GM12878 (cell line): Measurements from ENCODE around the gene RBBP8NL. TPM values are rescaled to one million over a fixed set of nuclear protein-coding genes. Genes with fewer than 3 reads are reported as not detected.

Experiments
- ATAC-seq: fragments of 200-7000 bp; cut with Tn5 transposase; 3 replicates; pipeline ENCODE4 v1.9.1; 2020; ENCODE audit warnings: mild to moderate bottlenecking, moderate library complexity
- BruUV-seq: library from RNA; stranded (reverse); fragments of 400-500 nt; replicated peaks from 2 replicates; lab custom pipeline; 2021; lab: Mats Ljungman, UMichigan
- CTCF ChIA-PET: fragments of 300-600 bp; sonication (Branson Sonifier 250); formaldehyde crosslinking; extraction: SDS; loops from one replicate; lab custom pipeline; 2021; ENCODE audit warnings: inconsistent platforms; lab: Yijun Ruan, JAX
- POLR2A ChIA-PET: fragments of 350-600 bp; formaldehyde crosslinking; extraction: SDS; loops from one replicate; lab custom pipeline; 2021; ENCODE audit warnings: inconsistent platforms; lab: Charles Lee
- RAD21 ChIA-PET: fragments of 300-600 bp; sonication (Branson Sonifier 250); formaldehyde crosslinking; loops from one replicate; lab custom pipeline; 2023; ENCODE audit warnings: antibody characterized with exemption; ENCODE audit not compliant: unreplicated experiment; lab: Charles Lee
- SMC1A ChIA-PET: fragments of 300-600 bp; sonication (Branson Sonifier 250); formaldehyde crosslinking; loops from one replicate; lab custom pipeline; 2023; ENCODE audit not compliant: unreplicated experiment, uncharacterized antibody; lab: Charles Lee
- DNase-seq: peaks from one replicate; pipeline ENCODE4 v3.0.0-alpha.2; 2011; ENCODE audit warnings: low read depth, low spot score
- FAIRE-seq: peaks from 3 replicates; lab custom pipeline; 2011; peaks lifted over from hg19 to GRCh38; lab: Jason Lieb, UNC
- H2AFZ ChIP-seq: 2 replicates; pipeline ENCODE4 v1.6.0; 2011; ENCODE audit warnings: low read depth, low read length, control low read depth; ENCODE audit not compliant: control insufficient read depth
- H3K27ac ChIP-seq: 2 replicates; pipeline ENCODE4 v1.5.1; 2011; ENCODE audit warnings: control low read depth; ENCODE audit not compliant: control insufficient read depth, insufficient read depth
- H3K27me3 ChIP-seq, 2 experiments: replicated peaks in 1 of 2; 2 replicates each; pipeline versions ENCODE4 v1.6.0 to v1.6.1; 2011; ENCODE audit warnings: low read length in 1 of 2; ENCODE audit not compliant: control insufficient read depth in 2 of 2, insufficient read depth in 2 of 2
- H3K36me3 ChIP-seq, 2 experiments: 2 replicates each; pipeline ENCODE4 v1.5.1; 2011; ENCODE audit warnings: low read length in 1 of 2; ENCODE audit not compliant: control insufficient read depth in 2 of 2, insufficient read depth in 2 of 2
- H3K4me1 ChIP-seq: 2 replicates; pipeline ENCODE4 v1.6.1; 2011; ENCODE audit warnings: mild to moderate bottlenecking, low read length, moderate library complexity, mixed read lengths; ENCODE audit not compliant: control insufficient read depth, insufficient read depth
- H3K4me2 ChIP-seq: 2 replicates; pipeline ENCODE4 v1.6.0; 2011; ENCODE audit warnings: control low read depth; ENCODE audit not compliant: control insufficient read depth, insufficient read depth
- H3K4me3 ChIP-seq: fragments of 200-600 bp; sonication (generic); 2 replicates; pipeline ENCODE4 v1.5.1; 2016
- H3K79me2 ChIP-seq: 2 replicates; pipeline ENCODE4 v1.6.0; 2011; ENCODE audit warnings: low read length; ENCODE audit not compliant: control insufficient read depth, insufficient read depth
- H3K9ac ChIP-seq: 2 replicates; pipeline ENCODE4 v1.8.0; 2011; ENCODE audit warnings: low read length, control low read depth, mixed read lengths; ENCODE audit not compliant: control insufficient read depth, insufficient read depth
- H3K9me3 ChIP-seq: replicated peaks from 3 replicates; pipeline ENCODE4 v1.5.1; 2011; ENCODE audit warnings: mild to moderate bottlenecking, low read length; ENCODE audit not compliant: control insufficient read depth, insufficient read depth
- H4K20me1 ChIP-seq: 2 replicates; pipeline ENCODE4 v1.6.0; 2011; ENCODE audit not compliant: control insufficient read depth, insufficient read depth
- BMI1 ChIP-seq: fragments of 450-650 bp; IDR thresholded peaks from 2 replicates; pipeline ENCODE4 v1.6.1; 2016; ENCODE audit warnings: mild to moderate bottlenecking, moderate library complexity, borderline replicate concordance
- CEBPB ChIP-seq, 2 experiments: fragments of 150-350 bp in 1 of 2; IDR thresholded peaks; 2 replicates each; pipeline ENCODE4 v1.6.1; 2012 to 2014; ENCODE audit warnings: low read depth in 2 of 2, low read length in 2 of 2, borderline replicate concordance in 1 of 2, inconsistent platforms in 1 of 2
- E2F8 ChIP-seq: fragments of 450-650 bp; IDR thresholded peaks from 2 replicates; pipeline ENCODE4 v1.6.1; 2018; ENCODE audit warnings: mild to moderate bottlenecking, low read depth, moderate library complexity; ENCODE audit not compliant: partially characterized antibody
- HDAC2 ChIP-seq: fragments of 200-600 bp; sonication (generic); IDR thresholded peaks from 2 replicates; pipeline ENCODE4 v1.6.1; 2017
- HSF1 ChIP-seq: fragments of 150-350 bp; IDR thresholded peaks from 2 replicates; pipeline ENCODE4 v1.6.1; 2014; ENCODE audit warnings: mild to moderate bottlenecking, low read depth, low read length
- IKZF2 ChIP-seq, 2 experiments: fragments of 450-650 bp; IDR thresholded peaks; 2 replicates each; pipeline ENCODE4 v1.6.1; 2017; ENCODE audit warnings: mild to moderate bottlenecking in 2 of 2, moderate library complexity in 2 of 2
- IRF4 ChIP-seq: IDR thresholded peaks from 2 replicates; pipeline ENCODE4 v1.6.1; 2011; ENCODE audit warnings: low read depth, low read length
- JUND ChIP-seq: IDR thresholded peaks from 2 replicates; pipeline ENCODE4 v1.6.1; 2012; ENCODE audit warnings: low read depth, mild to moderate bottlenecking, low read length, improper control_type of control experiment, moderate library complexity
- LARP7 ChIP-seq: fragments of 450-650 bp; IDR thresholded peaks from 2 replicates; pipeline ENCODE4 v1.6.1; 2017; ENCODE audit warnings: mild to moderate bottlenecking
- POLR2AphosphoS2 ChIP-seq: IDR thresholded peaks from 2 replicates; pipeline ENCODE4 v1.6.1; 2011; ENCODE audit warnings: low read depth, mild to moderate bottlenecking, low read length, improper control_type of control experiment, moderate library complexity
- POU2F2 ChIP-seq: IDR thresholded peaks from 3 replicates; pipeline ENCODE4 v1.6.1; 2011; ENCODE audit warnings: low read depth, mild to moderate bottlenecking, low read length, borderline replicate concordance
- SMC3 ChIP-seq: IDR thresholded peaks from 2 replicates; pipeline ENCODE4 v1.6.1; 2011; ENCODE audit warnings: low read length, improper control_type of control experiment, borderline replicate concordance
- SRF ChIP-seq, 2 experiments: IDR thresholded peaks; 2 replicates each; pipeline ENCODE4 v1.6.1; 2011; ENCODE audit warnings: low read depth in 2 of 2, low read length in 2 of 2, mild to moderate bottlenecking in 1 of 2, moderate library complexity in 1 of 2
- TARDBP ChIP-seq: IDR thresholded peaks from 2 replicates; pipeline ENCODE4 v1.6.1; 2016; ENCODE audit warnings: borderline replicate concordance
- TBL1XR1 ChIP-seq: IDR thresholded peaks from 2 replicates; pipeline ENCODE4 v1.6.1; 2012; ENCODE audit warnings: low read depth, low read length, improper control_type of control experiment
- ZNF207 ChIP-seq: fragments of 450-650 bp; IDR thresholded peaks from 2 replicates; pipeline ENCODE4 v1.6.1; 2014; ENCODE audit warnings: antibody characterized with exemption, mild to moderate bottlenecking, borderline replicate concordance
- ZNF592 ChIP-seq: fragments of 450-650 bp; IDR thresholded peaks from 2 replicates; pipeline ENCODE4 v1.6.1; 2017; ENCODE audit warnings: mild to moderate bottlenecking, moderate library complexity
- WGBS: methylation state at CpG from one replicate; pipeline ENCODE4 v1.1.6; 2016; ENCODE audit warnings: low lambda C conversion rate; ENCODE audit not compliant: insufficient replicate concordance, insufficient coverage; ENCODE audit errors: missing lambda C conversion rate; 5-methylcytosine and 5-hydroxymethylcytosine counted together
- in situ Hi-C: fragments of 300-500 bp; cut with MboI; formaldehyde crosslinking; loops from 9 replicates; pipeline ENCODE4 v1.14.3; 2018; ENCODE audit warnings: mixed read lengths
- intact Hi-C: fragments of 100-400 bp; cut with micrococcal nuclease; formaldehyde crosslinking; loops from one replicate; pipeline ENCODE4 v1.14.2; 2022; ENCODE audit not compliant: unreplicated experiment
- polyA plus RNA-seq, 11 experiments: library from polyadenylated mRNA; depleted of rRNA in 4 of 11; unstranded in 6 of 11; stranded (reverse) in 5 of 11; fragments of >200 nt; fragmentation: Nextera tagmentation in 4 of 11; fragmentation: Illumina TruSeq in 1 of 11; extraction: Ambion mirVana in 4 of 11; extraction: Trizol in 1 of 11; gene quantifications; 1 replicate in 1 of 11; 2 replicates in 10 of 11; pipeline versions ENCODE4 v1.2.1 to v1.2.3, GENCODE V29; 2011 to 2016; ENCODE audit warnings: inconsistent platforms in 2 of 11, missing spikeins in 2 of 11, low read depth in 1 of 11
- total RNA-seq, 4 experiments: library from RNA; depleted of rRNA in 3 of 4; stranded (reverse); fragments of >200 nt in 3 of 4; fragmentation: Illumina TruSeq in 1 of 4; extraction: Trizol in 1 of 4; gene quantifications; 2 replicates each; pipeline versions ENCODE4 v1.2.1 to v1.2.3, GENCODE V29; 2013 to 2021

RBBP8NL gene
- total and polyA plus RNA-seq, 10 of the 15 experiments (the other 5 are each of a cell fraction or from before 2014, with no cell fraction given), result not detected

DNA sequence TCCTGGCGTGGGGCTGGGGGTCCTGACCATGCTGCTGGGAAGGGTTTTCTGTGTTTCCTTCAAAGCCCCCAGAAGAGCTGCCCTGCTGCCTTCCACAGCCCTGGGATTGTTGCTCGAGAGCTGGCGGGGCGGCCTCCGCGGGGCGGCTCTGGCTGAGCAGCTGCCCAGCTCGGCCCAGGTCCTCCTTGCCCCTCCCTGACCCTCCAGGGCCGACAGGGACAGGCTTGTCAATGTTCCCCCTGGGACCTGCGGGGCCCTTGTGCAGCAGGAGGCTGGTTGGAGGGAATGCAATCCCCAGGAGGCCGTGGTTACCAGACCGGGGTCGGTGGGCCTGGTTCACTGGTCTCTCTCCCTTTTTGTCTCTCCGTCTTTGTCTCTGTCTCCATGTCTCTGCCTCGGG is 28.6 kb upstream of the RBBP8NL start:
- H4K20me1 ChIP-seq, result no peaks in the 10 kb centered on the region
- H3K27ac ChIP-seq, result no peak overlapping the region
- ATAC-seq, result no peak
- no peak overlapping the region for H3K4me3 ChIP-seq
- 31% methylated on average over 15 of the region's 15 CpGs for WGBS
- no peak overlapping the region for H3K9ac ChIP-seq
- no peaks in the 10 kb centered on the region for H3K36me3 ChIP-seq
- no peak for DNase-seq
- ChIA-PET CTCF (no interaction called here), POLR2A (no interaction called here), RAD21 (no interaction called here), SMC1A (no interaction called here)
- in situ Hi-C loops (no loop called here), intact Hi-C loops (no loop called here)
- H3K4me1 ChIP-seq, result no peaks in the 10 kb centered on the region
- H3K27me3 ChIP-seq, result peaks cover 0 to 5% of the 10 kb centered on the region in 2 experiments; a peak in 3 of 4 replicates
- no peaks in the 10 kb centered on the region for H3K9me3 ChIP-seq
- no peaks in the 10 kb centered on the region for H3K79me2 ChIP-seq
- no peak for FAIRE-seq
- BruUV-seq, result no TSS peak
- H3K4me2 ChIP-seq, result no peak overlapping the region
- no peak overlapping the region for H2AFZ ChIP-seq
- TF ChIP-seq ZNF207 (no peak), E2F8 (no peak), TARDBP (no peak), HSF1 (no peak), TBL1XR1 (no peak), POU2F2 (no peak), JUND (no peak), BMI1 (no peak), IRF4 (no peak), POLR2AphosphoS2 (no peak), IKZF2 (IDR thresholded peaks at IDR 0.05) (no peak), HDAC2 (no peak), CEBPB (IDR thresholded peaks at IDR 0.05; ENCODE audit: borderline replicate concordance in 1 of 2, low read depth in 2 of 2, low read length in 2 of 2) (no peak), SRF (IDR thresholded peaks at IDR 0.05; ENCODE audit: low read depth in 2 of 2, low read length in 2 of 2) (no peak), SMC3 (no peak), ZNF592 (no peak), LARP7 (no peak)
